HG02884 (cell line): Measurements from ENCODE around the gene TCP11.

Source experiments
- ATAC-seq: cut with Tn5 transposase; IDR thresholded peaks from one replicate; pipeline ENCODE4 v1.9.1; 2021; ENCODE audit warnings: mild to moderate bottlenecking, moderate library complexity; ENCODE audit not compliant: unreplicated experiment

The TCP11 gene

GRCh38 chr6:35141007-35141655, at the start of gene TCP11:
Gene TCP11 (minus strand): TSS chr6:35141339. CDS start chr6:35140870, 469 bp downstream.
- no peak for ATAC-seq

- no peak for ATAC-seq
Observed at GRCh38 chr6:35190306-35190705, 49.2 kb upstream of the TCP11 start.

DNA sequence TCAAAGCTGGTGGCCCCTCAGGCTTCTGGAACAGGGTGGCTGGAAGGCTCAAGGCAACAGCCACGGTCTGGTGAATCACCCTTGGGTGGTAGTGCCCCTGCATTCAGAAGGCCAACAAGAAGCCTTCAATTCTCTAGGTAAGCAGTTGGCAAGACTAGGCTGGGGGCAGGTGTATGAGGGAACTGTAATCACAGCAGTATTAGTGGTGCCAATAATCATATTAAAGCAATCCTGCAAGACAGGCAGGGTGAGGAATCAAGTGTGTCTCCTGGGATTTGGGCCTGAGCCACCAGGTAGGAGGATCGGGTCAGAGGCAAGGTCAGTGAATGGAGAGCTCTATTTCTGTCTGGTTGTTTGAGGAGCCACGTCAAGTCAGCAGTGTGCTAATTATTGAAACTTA, 47.7 kb upstream of the TCP11 start:
- no peak for ATAC-seq

- no peak for ATAC-seq
Observed at GRCh38 chr6:35186571-35186970, 45.4 kb upstream of the TCP11 start.

DNA sequence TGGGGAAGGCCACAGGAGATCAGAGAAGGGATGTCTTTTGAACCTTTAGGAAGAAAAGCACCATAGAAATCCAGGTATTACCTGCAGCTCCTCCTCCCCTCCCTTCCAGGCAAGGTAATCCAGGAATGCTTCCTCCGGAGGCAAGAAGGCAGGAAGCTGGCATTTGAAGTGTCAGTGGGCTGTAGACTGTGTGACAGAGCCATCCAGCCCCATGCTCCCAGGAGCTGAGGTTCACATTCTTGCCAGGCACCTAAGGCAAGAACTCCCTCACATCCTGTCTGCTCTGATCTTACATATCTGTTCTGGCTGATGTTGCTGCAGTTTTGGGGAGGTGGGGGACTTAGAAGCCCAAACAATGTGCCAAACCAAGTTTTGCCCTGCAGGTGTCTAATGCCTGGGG, 44.8 kb upstream of the TCP11 start:
- no peak for ATAC-seq

DNA sequence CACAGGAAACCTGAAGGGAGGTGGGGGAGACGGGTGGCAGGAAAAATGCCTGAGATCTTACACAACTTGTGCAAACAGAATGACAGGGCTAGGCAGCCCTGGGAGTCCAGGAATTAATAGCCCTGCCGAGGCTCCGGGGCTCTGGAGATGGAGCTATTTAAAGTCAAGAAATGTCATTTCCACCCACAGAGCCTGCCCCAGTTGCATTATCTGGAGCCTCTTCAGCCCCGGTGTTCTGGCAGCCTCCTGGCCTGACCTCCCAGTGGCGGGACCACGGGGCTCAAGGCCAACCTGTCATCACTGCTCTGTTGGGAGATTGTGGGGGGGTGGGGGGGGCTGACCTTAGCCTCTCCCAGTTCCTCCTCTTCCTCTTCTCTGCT, 44.2 kb upstream of the TCP11 start:
- no peak for ATAC-seq

DNA sequence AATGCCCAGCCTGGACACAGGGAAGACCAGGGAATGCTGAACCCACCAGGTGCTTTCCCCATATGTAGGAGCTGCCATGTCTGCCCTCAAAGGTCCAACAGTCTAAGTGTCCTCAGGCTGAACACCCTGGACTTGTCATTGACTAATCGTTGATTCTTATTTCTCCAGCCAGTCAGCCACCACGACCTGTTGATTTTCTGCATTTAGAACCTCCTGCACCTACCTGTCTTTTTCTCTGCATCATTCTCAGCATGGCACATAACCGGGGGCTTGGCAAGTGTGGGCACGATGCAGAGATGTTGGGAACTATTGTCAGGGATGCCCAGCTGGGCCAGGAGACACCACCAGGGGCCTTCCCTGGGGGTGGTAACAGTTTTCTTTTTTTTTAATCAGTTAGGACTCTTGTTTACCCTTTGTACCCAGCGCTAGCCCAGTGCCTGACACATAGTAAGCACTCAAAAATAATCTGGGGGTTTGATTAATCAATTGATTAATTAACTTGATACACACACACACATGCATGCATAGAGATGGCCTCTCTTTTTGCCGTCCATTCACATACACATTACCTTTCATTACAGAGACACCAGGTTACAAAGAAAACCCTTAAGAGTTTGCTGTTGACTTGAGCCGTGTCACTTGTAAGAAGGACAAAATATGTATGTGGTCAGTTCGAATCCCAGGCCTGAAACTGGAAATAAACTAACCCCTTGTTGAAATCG, 43.6 kb upstream of the TCP11 start:
- ATAC-seq = no peak

DNA sequence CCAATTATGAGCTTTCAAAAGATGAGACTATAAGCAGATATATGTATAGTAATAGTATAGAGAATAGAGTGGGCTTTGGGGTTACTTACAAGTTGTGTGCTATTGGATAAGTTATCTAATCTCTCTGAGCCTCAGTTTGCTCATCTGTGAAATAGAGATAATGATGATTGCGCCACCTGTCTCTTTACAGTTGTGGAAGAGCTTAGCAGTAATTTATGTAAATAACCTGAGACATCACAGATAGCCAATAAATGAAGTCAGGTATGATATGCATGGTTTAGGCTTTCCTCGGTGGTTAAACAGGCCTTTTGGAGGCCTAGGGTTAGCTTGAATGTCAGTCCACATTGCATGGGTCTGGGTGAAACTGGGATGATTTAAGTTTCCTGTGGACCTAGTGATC, 42.8 kb upstream of the TCP11 start:
- ATAC-seq = no peak

DNA sequence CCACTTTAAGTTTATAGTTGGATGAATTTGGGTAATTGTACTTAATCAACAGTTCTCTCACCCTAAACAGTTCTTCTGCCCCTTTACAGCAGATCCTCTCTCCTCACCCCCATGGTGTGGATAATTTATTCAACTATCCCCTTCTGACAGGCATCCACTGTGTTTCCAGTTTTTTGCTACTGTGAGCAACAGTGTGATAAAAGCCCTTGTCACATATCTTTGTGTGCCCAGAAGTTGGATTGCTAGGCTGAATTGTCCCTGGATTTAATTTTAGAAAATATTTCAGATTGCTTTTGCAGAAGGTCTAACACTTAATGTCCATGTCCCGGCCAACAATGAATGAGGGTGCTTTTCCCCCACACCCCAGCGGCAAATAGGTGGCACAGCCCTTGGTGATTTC, 42.1 kb upstream of the TCP11 start:
- no peak for ATAC-seq

- no peak for ATAC-seq
Observed at GRCh38 chr6:35181933-35182612, 40.9 kb upstream of the TCP11 start.

GRCh38 chr6:35181308-35181932, 40.3 kb upstream of the TCP11 start:
- no peak for ATAC-seq

- ATAC-seq = no peak
Observed at GRCh38 chr6:35179901-35180535, 38.9 kb upstream of the TCP11 start.

GRCh38 chr6:35178932-35179832, 38.0 kb upstream of the TCP11 start:
- ATAC-seq = no peak

DNA sequence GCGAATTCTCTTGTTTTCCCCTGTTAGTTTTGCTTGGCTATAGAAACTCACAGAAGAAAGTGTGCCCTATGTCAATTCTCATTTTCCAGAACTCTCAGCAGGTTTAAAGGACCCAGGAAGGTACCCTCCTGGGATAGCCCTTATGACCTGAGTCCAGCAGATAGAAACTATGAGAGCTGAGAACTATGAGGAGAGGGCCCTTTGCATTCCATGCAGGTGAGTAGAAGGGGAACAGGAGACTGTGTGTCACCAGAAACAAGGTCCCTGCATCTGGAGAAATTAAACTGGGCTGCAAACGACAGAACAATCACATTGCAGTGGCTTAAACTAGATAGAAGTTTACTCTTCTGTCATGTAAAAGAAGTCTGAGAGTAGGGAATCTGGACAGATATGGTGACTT, 36.9 kb upstream of the TCP11 start:
- ATAC-seq = no peak

DNA sequence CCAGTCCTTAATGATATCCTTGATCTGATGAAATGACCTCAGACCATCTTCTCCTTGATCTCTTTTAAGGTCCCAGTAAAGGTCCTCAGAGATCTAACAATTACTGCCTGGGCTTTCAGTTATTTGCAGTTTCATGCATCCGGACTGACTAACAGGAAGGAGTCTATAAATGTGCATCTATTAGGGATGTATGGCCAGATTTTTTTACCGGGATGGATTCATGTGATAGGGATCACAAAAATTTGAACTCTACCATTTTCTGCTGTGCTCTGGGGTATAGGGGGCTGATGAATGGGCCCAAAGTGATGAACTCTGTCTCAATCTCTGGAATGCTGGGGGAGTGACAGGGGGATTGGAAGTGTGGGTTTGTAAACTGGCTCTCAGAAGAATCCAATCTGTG, 36.5 kb upstream of the TCP11 start:
- ATAC-seq = no peak

DNA sequence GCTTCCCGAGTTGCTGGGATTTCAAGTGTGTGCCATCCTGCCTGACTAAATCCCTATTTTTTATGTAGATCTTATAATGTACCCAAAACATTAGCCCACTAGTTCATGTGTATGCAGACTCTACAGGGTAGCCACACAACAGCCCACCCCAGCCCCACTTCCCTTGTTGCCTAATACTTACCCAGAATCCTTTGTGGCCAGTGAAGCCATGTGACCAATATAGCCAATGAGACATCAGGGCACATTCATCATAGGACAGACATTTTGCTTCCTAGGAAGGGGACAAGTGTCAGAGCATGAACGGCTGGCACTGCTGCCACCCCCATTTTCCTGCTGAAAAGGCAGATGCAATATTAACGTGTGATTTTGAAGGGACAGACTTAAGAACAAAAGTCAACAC, 36.0 kb upstream of the TCP11 start:
- ATAC-seq = no peak

GRCh38 chr6:35176301-35177024, 35.3 kb upstream of the TCP11 start:
- ATAC-seq = no peak

GRCh38 chr6:35174501-35174900, 33.4 kb upstream of the TCP11 start:
- no peak for ATAC-seq

DNA sequence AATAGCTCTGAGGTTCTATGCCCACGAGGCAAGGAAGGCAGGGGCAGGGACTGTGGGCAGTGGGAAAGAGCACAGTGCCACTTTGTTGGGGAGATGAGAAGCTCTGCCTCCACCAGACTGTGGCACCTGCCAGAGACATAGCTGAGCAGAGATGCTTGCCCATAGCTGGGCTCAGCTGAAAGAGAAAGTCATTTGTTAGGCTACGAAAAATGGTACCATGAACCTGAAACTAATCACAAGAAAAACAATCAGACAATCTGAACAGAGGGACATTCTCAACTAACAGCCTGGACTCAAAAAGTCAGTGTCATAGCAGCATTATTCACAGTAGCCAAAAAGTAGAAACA, 32.9 kb upstream of the TCP11 start:
- ATAC-seq = no peak
